ENCODE data around the gene UBASH3A. TPM values are rescaled to one million over a fixed set of nuclear protein-coding genes. Genes with fewer than 3 reads are reported as not detected.

The UBASH3A gene
- total and polyA plus RNA-seq, 4 donors = 0.58 to 0.88 (median 0.67) TPM

DNA sequence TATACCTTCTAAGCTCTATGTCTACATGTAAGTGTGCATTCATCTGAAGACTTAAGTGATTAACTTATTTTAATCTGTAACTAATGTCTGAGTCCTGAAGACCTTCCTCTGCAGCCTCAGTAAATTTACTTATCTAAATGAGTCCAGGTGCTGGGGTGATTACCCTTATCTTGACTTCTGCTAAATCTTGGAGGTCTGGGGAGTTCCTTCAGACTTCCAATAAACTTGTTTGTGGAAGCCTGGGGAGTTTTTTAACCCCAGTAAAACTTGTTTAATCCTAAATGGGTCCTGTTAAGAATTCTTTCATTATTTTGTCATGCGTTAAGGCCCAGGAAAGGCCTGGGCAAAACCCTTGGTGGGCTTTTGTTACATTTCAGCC, 55.4 kb downstream of the UBASH3A start:
- TF ChIP-seq, protein P1, sequence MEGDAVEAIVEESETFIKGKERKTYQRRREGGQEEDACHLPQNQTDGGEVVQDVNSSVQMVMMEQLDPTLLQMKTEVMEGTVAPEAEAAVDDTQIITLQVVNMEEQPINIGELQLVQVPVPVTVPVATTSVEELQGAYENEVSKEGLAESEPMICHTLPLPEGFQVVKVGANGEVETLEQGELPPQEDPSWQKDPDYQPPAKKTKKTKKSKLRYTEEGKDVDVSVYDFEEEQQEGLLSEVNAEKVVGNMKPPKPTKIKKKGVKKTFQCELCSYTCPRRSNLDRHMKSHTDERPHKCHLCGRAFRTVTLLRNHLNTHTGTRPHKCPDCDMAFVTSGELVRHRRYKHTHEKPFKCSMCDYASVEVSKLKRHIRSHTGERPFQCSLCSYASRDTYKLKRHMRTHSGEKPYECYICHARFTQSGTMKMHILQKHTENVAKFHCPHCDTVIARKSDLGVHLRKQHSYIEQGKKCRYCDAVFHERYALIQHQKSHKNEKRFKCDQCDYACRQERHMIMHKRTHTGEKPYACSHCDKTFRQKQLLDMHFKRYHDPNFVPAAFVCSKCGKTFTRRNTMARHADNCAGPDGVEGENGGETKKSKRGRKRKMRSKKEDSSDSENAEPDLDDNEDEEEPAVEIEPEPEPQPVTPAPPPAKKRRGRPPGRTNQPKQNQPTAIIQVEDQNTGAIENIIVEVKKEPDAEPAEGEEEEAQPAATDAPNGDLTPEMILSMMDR (IDR thresholded peaks at IDR 0.05; ENCODE audit: control extremely low read depth, extremely low read depth) = no peak
- Histone ChIP-seq H3K27ac (ENCODE audit: low read depth in 1 of 2, low read length in 1 of 2) (no peak overlapping the region), H3K36me3 (ENCODE audit: control insufficient read depth in 4 of 4, insufficient read depth in 4 of 4, low read length in 4 of 4) (no peaks in the 10 kb centered on the region), H3K27me3 (ENCODE audit: control insufficient read depth in 3 of 3, insufficient read depth in 3 of 3, low read length in 2 of 3) (no peaks in the 10 kb centered on the region), H3K9me3 (ENCODE audit: control insufficient read depth in 4 of 4, insufficient read depth in 3 of 4, low read length in 3 of 4) (no peaks in the 10 kb centered on the region), H3K4me3 (no peak overlapping the region), H3K4me1 (ENCODE audit: control insufficient read depth in 5 of 5, insufficient read depth in 5 of 5, low read length in 5 of 5) (peaks cover 0 to 6% (median 3%) of the 10 kb centered on the region in 5 donors), H3K9ac (ENCODE audit: insufficient read depth in 1 of 2, low read length in 2 of 2) (no peak overlapping the region)
- no peak for ATAC-seq (ENCODE audit: insufficient read depth, low FRiP score)
- 92 to 97% methylated on average over 1 of the region's 1 CpG for WGBS, 2 donors
- DNase-seq = no peak

DNA sequence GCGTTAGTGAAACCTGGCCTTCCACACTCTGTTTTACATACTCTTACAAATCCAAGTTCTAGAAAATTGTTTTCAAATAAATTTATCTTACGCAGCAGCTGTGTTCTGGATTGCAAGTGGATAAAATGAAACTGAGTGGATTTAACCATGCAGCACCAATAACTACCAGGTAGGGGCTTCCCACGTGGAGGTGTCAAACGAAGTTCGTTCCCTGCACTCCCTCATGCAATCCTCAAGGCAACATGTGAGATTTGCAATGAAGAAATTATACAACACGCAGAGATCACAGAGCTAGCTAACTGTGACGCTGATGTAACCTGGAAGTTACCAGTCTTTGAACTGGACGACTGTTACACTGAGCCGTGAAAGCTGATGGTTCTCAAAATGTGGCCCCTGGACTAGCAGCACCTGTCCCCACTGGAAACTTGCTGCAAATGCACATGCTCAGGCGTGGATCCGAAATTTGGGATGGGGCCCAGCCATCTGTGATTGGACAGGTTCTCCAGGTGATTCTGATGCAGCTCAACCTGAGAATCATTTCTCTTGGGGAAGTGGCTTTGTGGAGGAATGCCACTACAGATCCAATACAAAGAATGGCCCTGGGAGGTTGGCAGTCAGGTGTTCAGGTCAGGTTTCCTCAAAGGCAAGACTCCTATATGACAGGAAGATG, 56.0 kb downstream of the UBASH3A start:
- H3K4me3 ChIP-seq = no peak overlapping the region
- no peak overlapping the region for H3K9ac ChIP-seq (ENCODE audit: insufficient read depth in 1 of 2, low read length in 2 of 2)
- H3K27me3 ChIP-seq (ENCODE audit: control insufficient read depth in 3 of 3, insufficient read depth in 3 of 3, low read length in 2 of 3) = no peaks in the 10 kb centered on the region
- H3K9me3 ChIP-seq (ENCODE audit: control insufficient read depth in 4 of 4, insufficient read depth in 3 of 4, low read length in 3 of 4) = no peaks in the 10 kb centered on the region
- TF ChIP-seq, protein P1 (IDR thresholded peaks at IDR 0.05; ENCODE audit: control extremely low read depth, extremely low read depth) = no peak
- peaks cover 0 to 6% (median 3%) of the 10 kb centered on the region in 5 donors for H3K4me1 ChIP-seq (ENCODE audit: control insufficient read depth in 5 of 5, insufficient read depth in 5 of 5, low read length in 5 of 5)
- no peak overlapping the region for H3K27ac ChIP-seq (ENCODE audit: low read depth in 1 of 2, low read length in 1 of 2)
- ATAC-seq (ENCODE audit: insufficient read depth, low FRiP score) = no peak
- 77 to 89% methylated on average over 11 of the region's 11 CpGs for WGBS, 2 donors
- no peaks in the 10 kb centered on the region for H3K36me3 ChIP-seq (ENCODE audit: control insufficient read depth in 4 of 4, insufficient read depth in 4 of 4, low read length in 4 of 4)
- DNase-seq = no peak

DNA sequence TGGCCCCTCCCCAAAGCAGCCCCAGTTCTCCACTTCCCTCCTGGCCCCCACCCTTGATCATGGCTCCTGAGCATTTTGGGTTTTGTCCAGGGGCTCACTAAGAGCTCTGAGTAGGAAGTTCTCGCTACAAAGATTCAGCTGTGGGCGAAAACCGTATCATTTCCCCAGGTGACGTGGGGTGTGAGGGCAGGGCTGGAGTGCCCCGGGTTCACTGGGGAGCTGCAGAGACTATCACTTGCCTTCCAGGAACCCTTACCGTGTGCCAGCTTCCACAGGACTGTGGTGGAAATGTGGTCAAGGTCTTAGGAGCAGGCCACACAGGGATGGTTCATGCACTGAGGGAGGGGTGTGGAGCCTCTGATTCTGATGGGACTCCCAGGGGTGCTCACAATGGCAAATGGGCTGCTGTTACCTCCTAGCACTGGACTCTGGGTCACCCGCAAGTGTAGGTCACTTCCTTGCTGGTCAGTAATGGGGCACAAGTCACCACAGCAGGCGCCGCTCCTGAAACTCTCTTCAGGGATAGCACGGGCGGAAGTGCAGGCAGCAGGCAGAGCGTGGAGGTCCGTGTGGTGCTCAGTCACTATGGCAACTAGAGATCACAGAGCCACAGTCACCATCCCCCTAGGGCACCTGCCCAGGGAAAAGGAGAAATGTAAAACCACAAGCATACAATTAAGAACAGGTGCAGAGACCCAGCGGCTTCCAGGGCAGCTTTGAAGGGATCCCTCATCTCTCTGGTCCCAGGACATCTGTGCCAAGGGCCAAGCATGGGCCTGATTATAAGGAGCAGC, 56.9 kb downstream of the UBASH3A start:
- Histone ChIP-seq H3K4me3 (no peak overlapping the region), H3K9ac (ENCODE audit: insufficient read depth in 1 of 2, low read length in 2 of 2) (no peak overlapping the region), H3K4me1 (ENCODE audit: control insufficient read depth in 5 of 5, insufficient read depth in 5 of 5, low read length in 5 of 5) (peaks cover 0 to 6% (median 3%) of the 10 kb centered on the region in 5 donors), H3K27ac (ENCODE audit: low read depth in 1 of 2, low read length in 1 of 2) (no peak overlapping the region), H3K36me3 (ENCODE audit: control insufficient read depth in 4 of 4, insufficient read depth in 4 of 4, low read length in 4 of 4) (no peaks in the 10 kb centered on the region), H3K9me3 (ENCODE audit: control insufficient read depth in 4 of 4, insufficient read depth in 3 of 4, low read length in 3 of 4) (no peaks in the 10 kb centered on the region), H3K27me3 (ENCODE audit: control insufficient read depth in 3 of 3, insufficient read depth in 3 of 3, low read length in 2 of 3) (no peaks in the 10 kb centered on the region)
- ATAC-seq (ENCODE audit: insufficient read depth, low FRiP score) (no peak), DNase-seq (peak; percentile 15 to 53 (median 50))
- TF ChIP-seq, protein P1 (IDR thresholded peaks at IDR 0.05; ENCODE audit: control extremely low read depth, extremely low read depth) = no peak
- WGBS, 2 donors = 48 to 68% methylated on average over 14 of the region's 14 CpGs
